ENCODE measurements around the gene CTXN2. TPM values are rescaled to one million over a fixed set of nuclear protein-coding genes. Genes with fewer than 3 reads are reported as not detected.

CTXN2 gene
- total and polyA plus RNA-seq, 9 of the 15 experiments (the other 6 are each of a cell fraction or from before 2014, with no cell fraction given): not detected

DNA sequence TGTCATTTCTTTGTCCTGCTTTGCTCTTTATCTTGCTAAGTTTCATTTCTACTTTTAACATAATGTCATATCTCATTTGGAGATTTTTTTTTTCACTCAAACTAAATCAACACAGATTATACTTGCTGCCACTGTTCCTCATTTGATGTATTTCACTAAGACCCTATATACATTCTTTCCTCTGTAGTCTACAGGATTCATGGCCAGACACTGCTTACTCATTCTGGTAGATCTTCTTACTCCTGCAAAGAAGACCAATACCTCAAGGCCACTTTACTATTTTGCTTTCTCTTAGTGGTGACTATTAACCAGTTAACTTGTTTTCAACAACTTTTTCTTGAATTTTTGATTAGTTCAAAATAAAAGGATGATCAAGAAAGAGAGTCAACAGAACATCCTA, 44.1 kb upstream of the CTXN2 start:
- TF ChIP-seq NRF1 (conservative IDR thresholded peaks at IDR 0.05 in 1 of 2, IDR thresholded peaks at IDR 0.05 in 1 of 2): no peak
- TF ChIP-seq, protein P1, sequence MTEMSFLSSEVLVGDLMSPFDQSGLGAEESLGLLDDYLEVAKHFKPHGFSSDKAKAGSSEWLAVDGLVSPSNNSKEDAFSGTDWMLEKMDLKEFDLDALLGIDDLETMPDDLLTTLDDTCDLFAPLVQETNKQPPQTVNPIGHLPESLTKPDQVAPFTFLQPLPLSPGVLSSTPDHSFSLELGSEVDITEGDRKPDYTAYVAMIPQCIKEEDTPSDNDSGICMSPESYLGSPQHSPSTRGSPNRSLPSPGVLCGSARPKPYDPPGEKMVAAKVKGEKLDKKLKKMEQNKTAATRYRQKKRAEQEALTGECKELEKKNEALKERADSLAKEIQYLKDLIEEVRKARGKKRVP (CRISPR knock-in tag; IDR thresholded peaks at IDR 0.05): no peak
- no peak for TF ChIP-seq PML (IDR thresholded peaks at IDR 0.05; ENCODE audit: low read length)
- no peak for TF ChIP-seq PYGO2 (tag; IDR thresholded peaks at IDR 0.05)
- TF ChIP-seq TAF1 (IDR thresholded peaks at IDR 0.05; ENCODE audit: control insufficient read depth, extremely low read depth, insufficient read depth, low read length, severe bottlenecking): no peak
- no peak for TF ChIP-seq JUN (IDR thresholded peaks at IDR 0.05; ENCODE audit: borderline replicate concordance, low read depth, low read length)
- TF ChIP-seq JUN (CRISPR knock-in tag; IDR thresholded peaks at IDR 0.05; ENCODE audit: borderline replicate concordance): no peak
- no peak for TF ChIP-seq MXI1 (IDR thresholded peaks at IDR 0.05; ENCODE audit: low read depth, low read length)
- H3K27me3 ChIP-seq (ENCODE audit: control insufficient read depth in 2 of 2, insufficient read depth in 2 of 2, low read length in 2 of 2): no peaks in the 10 kb centered on the region
- H3K27ac ChIP-seq (ENCODE audit: extremely low read depth, low read depth, low read length): no peak overlapping the region
- H3K9me3 ChIP-seq (replicated peaks; ENCODE audit: control insufficient read depth, insufficient read depth, low read depth, low read length): no peaks in the 10 kb centered on the region
- H3K79me2 ChIP-seq (ENCODE audit: control insufficient read depth, insufficient read depth, low read length): no peaks in the 10 kb centered on the region
- in situ Hi-C loops (cut with MboI): no loop called here
- DNase-seq (ENCODE audit: extremely low read depth in 1 of 4, low spot score in 3 of 4) (no peak), ATAC-seq (no peak), FAIRE-seq (no peak)
- ChIA-PET CTCF (ENCODE audit: low intra/inter-chr PET ratio) (no interaction called here), POLR2A (no interaction called here)
- no peaks in the 10 kb centered on the region for H3K4me1 ChIP-seq (replicated peaks in 1 of 2; ENCODE audit: control insufficient read depth in 2 of 2, insufficient read depth in 2 of 2, low read length in 2 of 2)
- H3K9ac ChIP-seq (ENCODE audit: insufficient read depth in 1 of 2, low read depth in 2 of 2, low read length in 2 of 2): no peak overlapping the region
- BruUV-seq (replicated peaks): no TSS peak
- H3K9me1 ChIP-seq (ENCODE audit: control insufficient read depth, insufficient read depth, low read length): no peaks in the 10 kb centered on the region
- H3K4me2 ChIP-seq (ENCODE audit: insufficient read depth, low read length): no peak overlapping the region
- no peak overlapping the region for H2AFZ ChIP-seq (ENCODE audit: low read depth, low read length)
- no peaks in the 10 kb centered on the region for H4K20me1 ChIP-seq (replicated peaks; ENCODE audit: control insufficient read depth, insufficient read depth, low read length)
- intact Hi-C loops (cut with micrococcal nuclease): no loop called here
- no peaks in the 10 kb centered on the region for H3K36me3 ChIP-seq (ENCODE audit: control insufficient read depth, insufficient read depth, low read length)
- H3K4me3 ChIP-seq: no peak overlapping the region

Measured in K562 (cell line).